Placental epithelial cell (primary cell): ENCODE data around the gene FAHD2A. TPM values are rescaled to one million over a fixed set of nuclear protein-coding genes. Genes with fewer than 3 reads are reported as not detected.

ENCODE experiments used
- small RNA-seq: library from RNA; depleted of rRNA; stranded (forward); fragments of <200 nt; gene quantifications from one replicate; pipeline ENCODE3, GENCODE V24; 2012
- total RNA-seq: library from RNA; depleted of rRNA; stranded (reverse); fragments of >200 nt; gene quantifications from 2 replicates; pipeline ENCODE4 v1.2.3, GENCODE V29; 2012

Gene FAHD2A
- 22.8 and 26.4 TPM in 2 replicates for total RNA-seq

DNA sequence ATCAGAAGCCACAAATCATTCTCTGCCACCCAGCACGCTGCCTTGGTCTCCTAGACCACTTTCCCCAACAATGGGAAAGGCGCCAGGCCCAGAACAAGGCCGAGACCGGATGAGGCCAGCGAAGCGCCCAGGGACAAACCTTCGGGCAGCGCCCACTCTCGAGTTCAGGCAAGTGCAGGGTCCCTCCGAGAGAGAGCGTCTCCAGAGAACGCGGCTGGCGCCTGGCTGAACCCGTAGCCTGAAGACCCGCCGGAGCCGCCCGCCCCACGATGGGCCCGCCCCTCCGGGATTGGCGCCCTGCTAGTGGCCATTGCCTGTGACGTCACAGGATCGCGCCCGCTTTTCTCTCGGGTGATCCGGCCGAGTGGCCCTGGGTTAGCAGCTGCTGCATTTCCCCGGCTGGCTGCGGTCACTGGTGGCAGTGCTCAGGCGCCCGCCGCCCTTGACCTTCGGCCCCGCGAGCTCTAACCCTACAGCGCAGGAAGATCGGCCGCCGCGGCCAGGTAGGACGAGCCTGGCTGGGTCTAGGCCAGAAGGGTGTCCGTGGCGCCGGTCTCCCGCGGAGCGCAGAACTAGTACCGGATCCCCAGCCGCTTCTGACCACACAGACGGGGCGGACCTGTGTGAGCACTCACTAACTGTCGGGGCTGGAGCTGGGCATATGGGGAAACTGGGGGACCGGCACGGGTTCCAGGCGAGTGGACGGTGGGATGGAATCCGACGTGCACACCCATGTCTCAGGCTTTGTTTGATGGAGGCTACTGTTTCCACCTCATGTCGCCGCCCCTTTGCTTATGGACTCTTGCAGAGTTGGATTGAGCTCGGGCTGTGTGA, at the start of gene FAHD2A:
TSS of gene FAHD2A (plus strand) at position 339 of the 834 bp plus-strand sequence. CDS start 2,851 bp downstream, outside the sequence.

Small RNA genes within 50 kb of the gene (small RNA-seq; reads per million reads assigned to genes)
- not detected for gene AC133104.2

Other genes with a start within 250 kb of the FAHD2A start
- 10.5 and 19.2 TPM in 2 replicates for gene ZNF514, start 242.9 kb upstream of the FAHD2A start, total RNA-seq
- 7.5 and 9.8 TPM in 2 replicates for gene ZNF2, start 236.9 kb upstream of the FAHD2A start, total RNA-seq
- gene ZNF892, start 195.2 kb upstream of the FAHD2A start, total RNA-seq: 18.5 and 20.7 TPM in 2 replicates
- gene PROM2, start 128.3 kb upstream of the FAHD2A start, total RNA-seq: 101 and 124 TPM in 2 replicates
- 26.0 and 27.1 TPM in 2 replicates for gene KCNIP3, start 105.4 kb upstream of the FAHD2A start, total RNA-seq
- gene TRIM43B, start 82.0 kb downstream of the FAHD2A start, total RNA-seq: not detected in 2 replicates
- 0.33 and 0.39 TPM in 2 replicates for gene TRIM43, start 189.3 kb downstream of the FAHD2A start, total RNA-seq